ENCODE measurements around the gene CDS2. TPM values are rescaled to one million over a fixed set of nuclear protein-coding genes. Genes with fewer than 3 reads are reported as not detected.

The CDS2 gene
- polyA plus RNA-seq, 1 donor from 2014 or later = 66.7 TPM

GRCh38 chr20:5159928-5160327, 33.1 kb downstream of the CDS2 start:
- no peaks in the 10 kb centered on the region for H3K27me3 ChIP-seq (ENCODE audit: insufficient read depth, low read depth, low read length)
- H3K36me3 ChIP-seq (ENCODE audit: insufficient read depth, low read length) = no peaks in the 10 kb centered on the region
- no peaks in the 10 kb centered on the region for H3K9me3 ChIP-seq (ENCODE audit: low read length)
- TF ChIP-seq, protein P1, sequence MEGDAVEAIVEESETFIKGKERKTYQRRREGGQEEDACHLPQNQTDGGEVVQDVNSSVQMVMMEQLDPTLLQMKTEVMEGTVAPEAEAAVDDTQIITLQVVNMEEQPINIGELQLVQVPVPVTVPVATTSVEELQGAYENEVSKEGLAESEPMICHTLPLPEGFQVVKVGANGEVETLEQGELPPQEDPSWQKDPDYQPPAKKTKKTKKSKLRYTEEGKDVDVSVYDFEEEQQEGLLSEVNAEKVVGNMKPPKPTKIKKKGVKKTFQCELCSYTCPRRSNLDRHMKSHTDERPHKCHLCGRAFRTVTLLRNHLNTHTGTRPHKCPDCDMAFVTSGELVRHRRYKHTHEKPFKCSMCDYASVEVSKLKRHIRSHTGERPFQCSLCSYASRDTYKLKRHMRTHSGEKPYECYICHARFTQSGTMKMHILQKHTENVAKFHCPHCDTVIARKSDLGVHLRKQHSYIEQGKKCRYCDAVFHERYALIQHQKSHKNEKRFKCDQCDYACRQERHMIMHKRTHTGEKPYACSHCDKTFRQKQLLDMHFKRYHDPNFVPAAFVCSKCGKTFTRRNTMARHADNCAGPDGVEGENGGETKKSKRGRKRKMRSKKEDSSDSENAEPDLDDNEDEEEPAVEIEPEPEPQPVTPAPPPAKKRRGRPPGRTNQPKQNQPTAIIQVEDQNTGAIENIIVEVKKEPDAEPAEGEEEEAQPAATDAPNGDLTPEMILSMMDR (IDR thresholded peaks at IDR 0.05; ENCODE audit: poor library complexity, severe bottlenecking) = no peak
- no peak for TF ChIP-seq TAF1 (IDR thresholded peaks at IDR 0.05; ENCODE audit: low read depth)
- TF ChIP-seq MXI1 (conservative IDR thresholded peaks at IDR 0.05; ENCODE audit: poor library complexity, severe bottlenecking) = no peak
- TF ChIP-seq EP300 (conservative IDR thresholded peaks at IDR 0.05; ENCODE audit: poor library complexity, severe bottlenecking) = no peak
- TF ChIP-seq RAD21 (conservative IDR thresholded peaks at IDR 0.05) = no peak
- TF ChIP-seq, protein P2, sequence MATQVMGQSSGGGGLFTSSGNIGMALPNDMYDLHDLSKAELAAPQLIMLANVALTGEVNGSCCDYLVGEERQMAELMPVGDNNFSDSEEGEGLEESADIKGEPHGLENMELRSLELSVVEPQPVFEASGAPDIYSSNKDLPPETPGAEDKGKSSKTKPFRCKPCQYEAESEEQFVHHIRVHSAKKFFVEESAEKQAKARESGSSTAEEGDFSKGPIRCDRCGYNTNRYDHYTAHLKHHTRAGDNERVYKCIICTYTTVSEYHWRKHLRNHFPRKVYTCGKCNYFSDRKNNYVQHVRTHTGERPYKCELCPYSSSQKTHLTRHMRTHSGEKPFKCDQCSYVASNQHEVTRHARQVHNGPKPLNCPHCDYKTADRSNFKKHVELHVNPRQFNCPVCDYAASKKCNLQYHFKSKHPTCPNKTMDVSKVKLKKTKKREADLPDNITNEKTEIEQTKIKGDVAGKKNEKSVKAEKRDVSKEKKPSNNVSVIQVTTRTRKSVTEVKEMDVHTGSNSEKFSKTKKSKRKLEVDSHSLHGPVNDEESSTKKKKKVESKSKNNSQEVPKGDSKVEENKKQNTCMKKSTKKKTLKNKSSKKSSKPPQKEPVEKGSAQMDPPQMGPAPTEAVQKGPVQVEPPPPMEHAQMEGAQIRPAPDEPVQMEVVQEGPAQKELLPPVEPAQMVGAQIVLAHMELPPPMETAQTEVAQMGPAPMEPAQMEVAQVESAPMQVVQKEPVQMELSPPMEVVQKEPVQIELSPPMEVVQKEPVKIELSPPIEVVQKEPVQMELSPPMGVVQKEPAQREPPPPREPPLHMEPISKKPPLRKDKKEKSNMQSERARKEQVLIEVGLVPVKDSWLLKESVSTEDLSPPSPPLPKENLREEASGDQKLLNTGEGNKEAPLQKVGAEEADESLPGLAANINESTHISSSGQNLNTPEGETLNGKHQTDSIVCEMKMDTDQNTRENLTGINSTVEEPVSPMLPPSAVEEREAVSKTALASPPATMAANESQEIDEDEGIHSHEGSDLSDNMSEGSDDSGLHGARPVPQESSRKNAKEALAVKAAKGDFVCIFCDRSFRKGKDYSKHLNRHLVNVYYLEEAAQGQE (IDR thresholded peaks at IDR 0.05; ENCODE audit: borderline replicate concordance) = no peak
- TF ChIP-seq SMC3 (conservative IDR thresholded peaks at IDR 0.05; ENCODE audit: poor library complexity) = no peak
- no peak for TF ChIP-seq EZH2 (IDR thresholded peaks at IDR 0.05; ENCODE audit: borderline replicate concordance, insufficient read depth, low read length, poor library complexity, severe bottlenecking)
- TF ChIP-seq POLR2AphosphoS5 (IDR thresholded peaks at IDR 0.05) = no peak
- H3K27ac ChIP-seq (ENCODE audit: low read length) = no peak overlapping the region
- peaks cover 61% of the 10 kb centered on the region for H3K79me2 ChIP-seq (replicated peaks; ENCODE audit: insufficient read depth, low read length)
- H3K4me2 ChIP-seq (ENCODE audit: low read length) = no peak overlapping the region
- H2AFZ ChIP-seq (ENCODE audit: low read depth, low read length) = no peak overlapping the region
- no peaks in the 10 kb centered on the region for H4K20me1 ChIP-seq (ENCODE audit: insufficient read depth)
- no peak overlapping the region for H3K9ac ChIP-seq (ENCODE audit: low read length)
- no peaks in the 10 kb centered on the region for H3K9me2 ChIP-seq (ENCODE audit: insufficient read depth, low read length)
- H3F3A ChIP-seq (ENCODE audit: insufficient read depth, low read length, poor library complexity, severe bottlenecking) = no peaks in the 10 kb centered on the region
- H3K4me3 ChIP-seq (ENCODE audit: low read length) = no peak overlapping the region

DNA sequence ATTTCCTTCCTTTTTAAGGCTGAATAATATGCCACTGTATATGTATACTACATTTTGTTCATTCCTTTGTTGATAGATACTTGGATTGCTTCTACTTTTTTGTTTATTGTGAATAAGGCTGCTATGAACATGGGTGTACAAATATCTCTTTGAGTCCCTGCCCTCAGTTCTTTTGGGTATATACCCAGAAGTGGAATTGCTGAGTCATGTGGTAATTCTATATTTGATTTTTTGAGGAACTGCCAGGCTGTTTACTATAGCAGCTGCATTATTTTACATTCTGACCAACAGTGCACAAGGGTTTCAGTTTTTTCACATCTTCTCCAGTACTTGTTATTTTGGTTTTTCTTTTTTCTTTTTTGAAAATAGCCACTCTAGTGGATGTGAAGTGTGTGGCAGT, 34.1 kb downstream of the CDS2 start:
- Histone ChIP-seq H3K9me2 (ENCODE audit: insufficient read depth, low read length) (no peaks in the 10 kb centered on the region), H3K27me3 (ENCODE audit: insufficient read depth, low read depth, low read length) (no peaks in the 10 kb centered on the region), H3K4me2 (ENCODE audit: low read length) (no peak overlapping the region), H3K27ac (ENCODE audit: low read length) (no peak overlapping the region), H3K9me3 (ENCODE audit: low read length) (no peaks in the 10 kb centered on the region), H3K9ac (ENCODE audit: low read length) (no peak overlapping the region), H3F3A (ENCODE audit: insufficient read depth, low read length, poor library complexity, severe bottlenecking) (no peaks in the 10 kb centered on the region), H2AFZ (ENCODE audit: low read depth, low read length) (no peak overlapping the region), H3K4me3 (ENCODE audit: low read length) (no peak overlapping the region), H3K79me2 (replicated peaks; ENCODE audit: insufficient read depth, low read length) (peaks cover 63% of the 10 kb centered on the region), H4K20me1 (ENCODE audit: insufficient read depth) (no peaks in the 10 kb centered on the region), H3K36me3 (ENCODE audit: insufficient read depth, low read length) (no peaks in the 10 kb centered on the region)
- TF ChIP-seq EZH2 (IDR thresholded peaks at IDR 0.05; ENCODE audit: borderline replicate concordance, insufficient read depth, low read length, poor library complexity, severe bottlenecking) = no peak
- TF ChIP-seq POLR2AphosphoS5 (IDR thresholded peaks at IDR 0.05) = no peak
- TF ChIP-seq MXI1 (conservative IDR thresholded peaks at IDR 0.05; ENCODE audit: poor library complexity, severe bottlenecking) = no peak
- TF ChIP-seq, protein P1 (IDR thresholded peaks at IDR 0.05; ENCODE audit: poor library complexity, severe bottlenecking) = no peak
- no peak for TF ChIP-seq EP300 (conservative IDR thresholded peaks at IDR 0.05; ENCODE audit: poor library complexity, severe bottlenecking)
- TF ChIP-seq, protein P2 (IDR thresholded peaks at IDR 0.05; ENCODE audit: borderline replicate concordance) = no peak
- TF ChIP-seq TAF1 (IDR thresholded peaks at IDR 0.05; ENCODE audit: low read depth) = no peak
- TF ChIP-seq SMC3 (conservative IDR thresholded peaks at IDR 0.05; ENCODE audit: poor library complexity) = no peak
- no peak for TF ChIP-seq RAD21 (conservative IDR thresholded peaks at IDR 0.05)
